GM11168 (cell line): ENCODE results near the gene PSMB7.

ENCODE experiments used
- in situ Hi-C: fragments of 300-500 bp; cut with MboI; formaldehyde crosslinking; loops from one replicate; pipeline ENCODE4 v1.12.0; 2022; ENCODE audit warnings: low sequenced_read_pairs; ENCODE audit not compliant: unreplicated experiment

Gene PSMB7

DNA sequence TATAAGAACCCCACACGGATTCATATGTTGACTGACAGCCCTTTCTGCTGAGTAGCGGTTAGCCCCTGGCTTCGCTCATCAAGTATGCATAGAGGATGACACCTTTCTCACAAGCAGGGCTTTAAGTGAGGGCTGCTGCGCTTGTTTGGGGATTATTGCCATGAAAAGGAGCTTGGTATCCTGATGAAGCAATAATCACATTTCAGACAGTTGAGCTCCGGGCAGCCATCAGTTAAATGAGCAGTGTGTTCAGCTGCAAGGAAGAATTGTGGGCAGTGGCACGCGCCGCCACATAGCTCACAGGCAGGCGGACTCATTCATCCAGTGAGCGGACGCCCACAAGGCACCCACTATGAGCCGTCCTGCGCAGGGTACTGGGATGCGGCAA is 79.9 kb downstream of the PSMB7 start:
- in situ Hi-C loops: no loop called here

DNA sequence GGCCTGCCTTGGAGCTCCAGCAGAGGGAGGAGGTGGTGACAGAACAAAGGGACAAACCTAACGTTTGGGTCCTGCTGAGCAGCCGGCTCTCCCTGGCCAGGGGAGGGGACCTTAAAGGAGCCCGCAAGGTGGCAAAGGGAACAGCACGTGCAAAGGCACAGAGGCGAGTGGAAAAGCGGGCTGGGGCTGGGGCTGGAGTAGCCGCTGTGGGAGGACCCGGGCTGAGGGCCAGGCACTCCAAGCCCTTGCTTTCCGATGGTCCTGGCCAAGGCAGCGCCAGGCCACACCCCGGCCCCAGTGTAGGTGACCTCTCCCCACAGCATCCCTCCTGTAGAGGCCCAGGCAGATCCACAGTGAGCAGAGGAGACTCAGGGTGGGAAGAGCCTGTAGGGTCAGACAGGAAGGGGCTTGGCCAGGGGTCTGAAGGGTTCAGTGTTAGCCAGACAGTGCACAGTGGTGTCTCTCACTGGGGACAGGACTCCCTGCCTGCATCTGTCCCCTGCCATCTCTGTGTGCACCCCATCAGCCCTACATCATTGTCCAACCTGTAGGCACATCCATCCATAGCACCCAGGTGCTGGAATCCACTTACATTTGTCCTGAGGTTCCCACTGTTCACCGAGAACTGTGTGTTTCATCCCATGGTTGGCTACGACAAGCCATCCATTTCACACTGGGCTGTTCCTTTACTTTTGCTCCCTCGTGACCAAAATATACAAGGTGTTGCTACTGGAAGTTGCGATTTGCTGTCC is 80.5 kb downstream of the PSMB7 start:
- in situ Hi-C loops: no loop called here

DNA sequence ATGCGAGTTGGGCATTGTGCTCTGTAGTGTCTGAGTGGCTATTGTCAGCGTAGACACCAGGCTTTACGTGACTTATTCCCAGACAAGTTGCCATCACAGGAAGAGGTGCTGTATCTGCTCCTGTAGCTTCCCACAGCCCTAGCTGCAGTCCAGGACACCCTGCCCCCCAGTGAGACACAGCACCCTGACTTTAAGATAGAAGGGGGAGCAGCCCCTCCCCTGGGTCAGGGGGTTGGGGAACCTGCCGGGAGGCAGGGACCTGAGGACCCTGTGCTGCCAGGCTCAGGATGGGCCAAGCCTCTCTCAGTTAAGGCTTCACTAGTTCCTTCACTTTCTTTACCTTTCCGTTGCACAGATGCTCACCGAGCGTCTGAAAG is 82.1 kb downstream of the PSMB7 start:
- in situ Hi-C loops: no loop called here

DNA sequence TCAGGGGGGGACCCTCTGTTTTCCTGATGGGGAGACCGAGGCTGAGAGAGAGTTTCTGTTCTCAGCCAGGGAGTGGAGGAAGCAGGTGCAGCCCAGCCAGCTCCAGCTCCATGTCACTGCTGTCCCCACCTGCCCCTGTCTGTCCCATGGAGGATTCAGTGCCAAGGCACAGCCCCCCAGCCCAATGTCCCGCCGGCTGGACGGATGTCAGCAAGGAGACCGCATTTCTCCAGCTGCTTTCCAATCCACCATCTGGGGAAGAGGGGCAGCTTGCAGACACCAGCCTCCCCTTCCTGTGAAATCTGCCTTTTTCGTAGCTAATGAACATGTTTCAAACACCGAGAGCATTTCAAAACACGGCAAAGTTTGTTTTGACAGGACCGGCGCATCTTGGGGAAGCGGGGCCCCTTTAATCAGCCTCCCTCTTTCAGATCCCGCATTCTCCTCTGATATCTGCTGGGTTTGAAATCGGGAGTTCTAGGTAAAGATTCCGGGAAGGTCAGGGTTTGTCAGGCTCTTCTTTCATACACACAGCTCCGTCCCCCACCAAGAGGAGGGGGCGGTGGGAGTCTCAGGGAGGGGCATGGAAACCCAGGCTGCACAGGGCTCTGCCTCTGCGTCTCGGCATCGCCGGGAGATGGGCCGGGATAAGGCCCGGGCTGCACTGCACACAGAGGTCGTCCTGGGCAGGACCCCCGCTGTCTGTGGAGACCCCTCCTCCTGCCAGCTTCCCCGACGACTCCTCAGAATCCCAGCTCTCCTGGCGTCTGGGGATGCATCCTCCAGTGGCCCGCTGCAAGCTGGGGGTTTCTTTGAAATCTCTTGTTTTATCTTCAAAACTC is 82.7 kb downstream of the PSMB7 start:
- in situ Hi-C loops: no loop called here

DNA sequence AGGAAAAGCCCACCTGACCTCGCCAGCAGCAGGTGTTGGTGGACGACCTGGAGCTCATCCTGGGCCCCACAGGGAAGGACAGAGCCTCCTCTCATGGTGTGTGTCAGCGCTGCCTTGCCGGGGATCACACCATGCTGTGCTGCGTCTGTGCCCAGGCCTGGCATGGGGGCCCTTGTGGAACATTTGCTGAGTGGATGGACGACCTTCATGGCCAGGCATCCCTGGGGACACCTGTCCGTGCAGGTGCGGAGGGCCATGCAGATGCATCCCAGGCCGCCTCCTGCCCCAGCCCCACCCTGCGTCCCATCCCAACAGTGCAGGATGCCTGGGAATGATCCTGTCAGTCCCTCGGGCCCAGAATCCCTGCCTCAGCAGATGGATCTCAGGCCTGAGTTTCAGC is 83.7 kb downstream of the PSMB7 start:
- in situ Hi-C loops: no loop called here

DNA sequence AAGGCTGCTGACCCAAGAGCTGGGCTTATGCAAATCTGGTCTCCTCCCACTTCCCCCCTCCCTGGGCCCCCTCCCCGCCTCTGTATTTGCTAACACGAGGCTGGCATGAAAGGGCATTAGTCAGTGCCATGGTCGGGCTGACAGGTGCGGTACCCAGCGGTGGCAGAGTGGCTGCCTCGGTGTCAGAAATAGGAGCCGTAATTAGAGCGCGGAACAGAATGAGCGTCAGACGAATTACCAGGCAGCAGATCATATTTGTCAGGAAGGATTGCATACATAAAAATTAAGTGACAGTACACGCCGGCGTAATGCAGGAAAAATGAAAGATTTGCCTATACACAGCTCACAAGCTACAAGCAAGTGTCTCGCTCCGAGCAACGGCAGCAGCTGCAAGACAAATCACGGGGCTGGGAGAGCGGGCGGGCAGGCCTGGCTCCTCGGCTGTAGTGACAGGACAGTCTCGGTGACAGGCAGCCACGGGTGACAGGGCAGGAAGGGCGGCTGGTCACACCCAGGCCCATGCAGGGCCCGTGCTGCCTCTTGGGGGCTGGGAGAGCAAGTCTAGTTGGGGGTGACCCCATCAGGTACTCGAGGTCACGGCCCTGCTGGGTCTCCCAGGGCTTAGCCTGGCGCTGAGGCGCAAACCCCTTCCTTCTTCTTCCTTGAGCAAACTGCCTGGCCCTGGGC is 85.1 kb downstream of the PSMB7 start:
- in situ Hi-C loops: no loop called here

DNA sequence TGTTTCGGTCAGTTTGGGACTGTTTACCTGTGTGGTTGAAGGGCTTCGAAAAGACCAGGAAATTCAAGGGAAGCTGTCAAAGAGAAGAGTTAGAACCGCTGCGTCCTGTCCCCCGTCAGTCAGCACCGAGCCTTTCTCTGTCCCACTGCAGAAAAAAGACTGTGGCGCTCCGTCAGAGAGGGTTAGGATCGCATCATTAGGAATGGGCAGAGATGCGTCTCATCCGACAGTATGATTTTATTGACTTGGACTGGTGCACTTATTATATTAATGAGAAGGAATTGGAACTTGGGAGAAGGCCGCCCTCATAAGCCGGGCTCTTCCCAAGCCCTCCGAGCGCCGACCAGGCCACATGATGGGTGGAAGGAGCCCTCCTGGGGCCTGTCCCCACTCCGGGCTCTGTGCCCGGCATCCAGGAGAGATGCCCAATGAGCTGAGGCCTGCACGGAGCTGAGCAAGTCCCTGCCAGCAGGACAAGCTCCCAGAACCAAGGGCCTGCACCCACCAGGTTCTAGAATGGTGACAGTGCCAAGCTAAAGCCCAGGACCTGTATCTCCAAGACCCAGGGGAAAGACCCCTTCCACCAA is 85.9 kb downstream of the PSMB7 start:
- in situ Hi-C loops: no loop called here

DNA sequence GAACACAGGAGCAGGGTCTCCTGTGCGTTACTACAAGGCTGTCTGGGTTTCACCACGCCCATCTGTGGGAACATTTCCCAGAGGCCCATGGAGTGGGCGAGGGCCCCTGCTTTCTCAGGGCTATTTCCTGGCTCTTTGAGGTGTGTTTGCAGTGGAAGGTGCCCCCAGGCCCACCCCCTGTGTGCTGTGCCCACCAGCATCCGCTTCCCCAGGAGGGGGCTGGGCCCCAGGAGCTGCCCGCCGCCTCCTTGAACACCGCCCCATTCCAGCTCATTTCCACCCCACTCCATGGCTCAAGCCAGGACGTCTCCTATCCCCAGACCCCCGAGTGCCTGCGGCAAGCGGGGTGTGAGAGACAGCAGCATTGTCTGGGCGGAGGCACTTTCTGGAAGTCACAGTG is 87.0 kb downstream of the PSMB7 start:
- in situ Hi-C loops: no loop called here

DNA sequence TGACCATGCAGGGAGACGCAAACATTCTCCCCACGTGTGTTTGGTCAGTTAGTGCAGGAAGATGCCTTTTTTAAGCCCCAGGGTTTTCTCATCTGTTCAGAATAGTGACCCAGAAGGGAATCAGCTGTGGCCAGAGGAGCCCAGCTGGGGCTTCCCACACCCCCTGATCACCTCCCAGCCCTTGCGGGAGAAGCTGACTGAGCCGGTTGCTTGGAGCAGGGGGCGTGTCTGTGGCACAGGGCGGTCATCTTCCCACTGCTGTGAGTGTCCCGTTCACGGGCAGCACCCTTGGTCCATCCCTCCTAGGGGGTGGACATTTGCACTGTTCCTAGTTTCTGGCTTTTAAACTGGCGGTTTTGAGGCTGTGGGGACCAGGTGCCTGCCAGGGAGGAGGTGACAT is 87.8 kb downstream of the PSMB7 start:
- in situ Hi-C loops: no loop called here

DNA sequence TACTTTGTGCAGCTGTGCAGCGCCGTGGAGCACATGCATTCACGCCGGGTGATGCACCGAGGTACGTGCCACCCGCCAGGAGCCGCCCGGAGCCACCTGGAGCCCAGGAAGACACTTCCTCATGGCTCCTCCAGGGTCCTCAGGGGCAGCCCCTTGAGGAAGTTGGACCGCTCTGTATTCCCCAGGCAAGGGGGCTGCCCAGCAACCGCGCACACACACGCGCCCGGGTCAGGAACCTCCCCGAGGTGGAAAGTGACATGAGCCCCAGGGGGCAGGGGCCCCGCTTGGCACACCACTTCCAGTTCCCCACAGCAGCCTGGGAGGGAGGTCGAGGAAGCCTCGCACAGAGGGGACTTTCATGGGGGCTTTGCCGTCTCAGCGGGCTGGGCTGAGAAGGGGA is 88.9 kb downstream of the PSMB7 start:
- in situ Hi-C loops: no loop called here

DNA sequence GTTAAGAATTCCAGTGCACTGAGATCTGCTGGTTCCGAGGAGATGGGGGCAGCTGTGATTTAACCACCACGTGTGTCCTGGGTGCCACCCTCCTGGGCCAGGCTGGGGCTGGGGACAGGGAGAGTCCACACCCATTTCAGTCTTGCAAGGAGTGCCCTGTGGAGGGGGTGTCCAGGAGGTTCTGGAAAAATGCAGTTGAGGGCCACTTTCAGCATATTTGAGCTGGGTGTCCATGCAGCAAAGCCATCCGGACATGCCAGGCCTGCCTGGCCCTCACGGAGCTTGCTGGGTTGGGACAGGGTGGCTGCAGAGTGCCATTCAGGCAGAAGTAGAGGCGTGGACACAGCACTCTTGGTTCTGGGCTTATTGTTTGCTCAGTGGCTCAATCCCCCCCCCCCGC is 89.4 kb downstream of the PSMB7 start:
- in situ Hi-C loops: no loop called here

DNA sequence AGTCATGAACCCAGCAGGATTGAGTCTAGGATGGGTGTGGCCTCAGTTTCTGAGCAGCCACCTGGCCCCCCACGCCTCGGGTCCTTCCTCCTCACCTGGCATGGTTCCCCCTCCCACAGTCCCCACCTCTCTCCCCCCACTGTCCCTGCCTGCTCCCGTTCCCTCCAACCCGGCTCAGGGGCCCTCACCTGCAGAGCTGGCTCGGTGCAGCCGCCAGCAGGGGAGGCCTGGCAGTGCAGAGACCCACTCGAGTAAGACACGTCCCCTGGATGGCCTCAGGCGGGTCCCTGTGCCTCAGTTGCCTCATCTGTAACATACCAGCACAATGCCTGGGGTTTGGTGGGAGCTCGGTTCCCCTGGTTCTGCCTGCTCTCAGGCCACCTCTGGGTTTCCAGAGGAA is 91.3 kb downstream of the PSMB7 start:
- in situ Hi-C loops: no loop called here

DNA sequence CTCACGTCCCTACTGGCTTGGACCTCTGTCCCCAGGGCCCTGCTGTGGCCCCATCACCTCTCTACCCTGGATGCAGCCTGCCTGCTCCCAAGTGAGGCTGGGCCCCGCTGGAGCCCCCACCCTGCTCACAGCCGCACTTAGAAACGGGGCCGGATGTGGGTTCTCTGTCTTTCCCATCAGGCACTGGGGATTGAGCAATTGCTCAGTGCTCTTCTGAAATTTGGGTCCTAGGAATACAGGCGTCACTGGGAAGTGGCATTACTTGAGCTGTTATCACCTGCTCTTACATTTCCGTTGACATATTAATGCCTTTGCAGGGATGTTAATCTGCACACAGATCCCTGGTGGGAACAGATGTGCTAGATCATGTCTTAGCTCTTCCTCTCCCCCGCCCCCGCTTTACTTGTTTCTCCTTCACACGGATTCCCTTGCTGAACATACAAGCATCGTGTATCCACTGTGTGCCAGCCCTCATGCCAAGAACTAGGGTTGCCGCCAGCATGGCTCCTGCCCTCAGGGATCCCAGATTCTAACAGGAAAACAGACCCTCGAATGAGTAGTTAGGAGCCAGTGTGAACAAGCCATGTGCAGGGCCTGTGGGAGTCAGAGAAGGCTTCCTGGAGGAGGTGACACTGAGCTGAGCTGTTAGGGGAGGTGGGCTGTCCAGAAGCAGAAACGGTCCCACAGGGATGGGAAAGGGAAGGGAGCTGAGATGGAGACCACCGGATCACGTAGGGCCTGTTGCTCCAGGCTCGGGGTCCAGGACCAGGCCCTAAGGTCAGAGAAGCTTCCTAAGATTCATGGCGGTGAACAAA is 92.4 kb downstream of the PSMB7 start:
- in situ Hi-C loops: no loop called here

DNA sequence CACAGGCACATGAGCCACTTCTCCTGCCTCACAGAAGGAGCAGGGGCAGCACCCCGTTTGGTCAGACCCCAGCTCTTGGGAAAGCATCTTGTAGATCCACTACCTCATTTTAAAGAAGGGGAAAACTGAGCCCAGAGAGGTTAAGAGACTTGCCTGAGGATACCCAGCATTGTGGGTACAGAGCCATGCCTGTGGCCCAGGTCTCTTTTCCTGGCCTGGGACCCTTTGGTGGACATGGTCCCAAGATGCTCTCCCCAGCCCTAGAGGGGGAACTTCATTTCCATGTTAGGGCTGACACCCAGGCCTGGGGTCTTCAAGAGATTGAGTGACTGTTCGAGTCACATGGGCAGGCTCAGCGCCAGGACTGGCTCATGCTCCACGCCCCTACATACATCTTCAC is 93.3 kb downstream of the PSMB7 start:
- in situ Hi-C loops: no loop called here

DNA sequence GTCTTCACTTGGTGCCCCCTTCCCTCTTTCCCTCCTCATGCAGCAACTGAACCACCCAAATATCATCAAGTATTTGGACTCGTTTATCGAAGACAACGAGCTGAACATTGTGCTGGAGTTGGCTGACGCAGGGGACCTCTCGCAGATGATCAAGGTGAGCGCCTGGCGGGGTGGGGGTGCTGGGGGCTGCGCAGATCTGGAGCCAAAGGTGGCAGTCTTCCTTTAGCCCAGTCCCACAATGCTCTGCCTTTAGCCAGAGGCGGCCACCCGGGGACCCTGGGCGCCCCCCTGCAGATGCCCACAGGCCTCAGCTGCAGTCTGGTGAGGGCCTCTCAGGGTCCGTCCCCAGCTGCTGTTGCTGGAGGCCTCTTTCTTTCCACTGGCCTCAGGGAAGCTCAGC is 93.8 kb downstream of the PSMB7 start:
- in situ Hi-C loops: no loop called here

DNA sequence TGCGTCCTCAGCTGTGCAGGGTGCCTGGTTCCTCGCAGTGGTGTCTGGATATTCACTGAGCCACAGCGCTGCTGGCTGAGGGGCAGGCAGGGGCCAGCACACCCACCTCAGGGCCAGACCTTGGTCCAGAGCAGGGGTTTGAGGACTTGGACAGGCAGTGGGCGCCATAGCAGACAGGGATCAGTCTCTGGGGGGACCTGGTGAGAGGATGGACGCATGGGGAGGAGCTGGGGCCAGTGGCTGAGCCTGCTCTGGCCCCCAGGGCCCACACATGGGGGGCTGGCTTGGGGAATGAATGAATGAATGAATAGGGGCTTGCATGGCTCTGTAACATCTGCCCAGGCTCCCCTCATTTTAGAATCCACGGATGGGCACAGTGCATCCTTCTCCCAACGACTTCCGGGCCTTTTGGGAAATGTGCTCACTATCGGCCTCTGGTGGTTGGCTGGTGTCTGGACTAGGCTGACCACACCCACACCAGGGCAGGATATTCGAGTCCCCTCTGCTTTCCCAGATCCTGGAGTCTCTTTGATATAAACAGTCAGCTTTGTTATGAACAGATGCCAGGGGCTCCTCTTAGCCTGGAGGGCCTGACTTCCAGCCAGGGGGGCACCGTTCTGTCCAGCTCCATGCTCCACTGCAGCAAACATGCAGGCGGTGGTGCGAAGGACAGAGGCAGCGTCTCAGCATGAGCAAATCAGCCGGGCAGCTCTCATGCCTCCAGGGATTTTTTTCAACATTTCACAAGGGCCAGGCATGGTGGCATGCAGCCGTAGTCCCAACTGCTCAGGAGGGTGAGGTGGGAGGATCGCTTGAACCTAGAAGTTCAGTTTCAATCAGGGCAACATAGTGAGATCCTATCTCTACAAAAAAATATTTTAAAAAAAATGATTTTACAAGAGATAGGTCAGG is 94.9 kb downstream of the PSMB7 start:
- in situ Hi-C loops: no loop called here

DNA sequence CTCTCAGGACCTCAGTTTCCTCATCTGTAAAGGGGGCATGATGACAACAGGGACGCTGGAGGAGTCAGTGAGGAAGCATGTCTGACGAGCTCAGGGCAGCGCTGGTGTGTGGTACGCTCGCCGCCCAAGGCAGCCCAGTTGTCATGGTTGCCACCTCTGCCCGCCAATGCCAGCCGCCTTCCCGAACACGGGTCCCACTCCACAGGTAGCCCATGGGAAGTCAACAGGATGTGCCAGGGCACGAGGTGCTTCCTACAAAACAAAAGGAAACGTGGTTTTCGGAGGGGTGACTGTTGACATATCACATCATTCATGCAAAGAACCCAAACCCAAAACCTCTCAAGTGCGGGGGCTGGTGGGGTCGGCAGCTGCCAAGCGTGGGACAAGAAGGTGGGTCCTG is 99.4 kb downstream of the PSMB7 start:
- in situ Hi-C loops: no loop called here

DNA sequence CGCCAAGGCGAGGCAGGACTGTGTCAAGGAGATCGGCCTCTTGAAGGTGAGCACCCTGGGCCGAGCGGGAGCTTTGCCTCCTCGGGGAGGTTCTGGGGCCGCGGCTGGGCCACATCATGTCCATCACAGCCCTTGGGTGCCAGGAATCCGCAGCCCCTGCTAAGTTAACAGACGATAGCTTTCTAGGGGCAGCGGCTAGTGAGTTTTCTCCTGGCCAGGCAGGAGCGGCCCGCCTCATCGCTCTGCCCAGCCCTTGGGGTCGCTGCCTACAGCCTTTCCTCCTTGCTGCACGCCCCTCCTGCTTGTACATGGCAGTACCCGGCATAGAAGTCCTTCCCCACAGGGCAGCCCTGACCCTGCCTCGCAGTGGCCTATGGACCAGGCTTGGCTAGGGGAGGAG is 101.3 kb downstream of the PSMB7 start:
- in situ Hi-C loops: no loop called here
